Measurements from ENCODE around the gene DIRAS2. TPM values are rescaled to one million over a fixed set of nuclear protein-coding genes. Genes with fewer than 3 reads are reported as not detected.

The DIRAS2 gene
- not detected for polyA plus RNA-seq (2012; ENCODE audit: insufficient read depth, insufficient read length, low read depth)

DNA sequence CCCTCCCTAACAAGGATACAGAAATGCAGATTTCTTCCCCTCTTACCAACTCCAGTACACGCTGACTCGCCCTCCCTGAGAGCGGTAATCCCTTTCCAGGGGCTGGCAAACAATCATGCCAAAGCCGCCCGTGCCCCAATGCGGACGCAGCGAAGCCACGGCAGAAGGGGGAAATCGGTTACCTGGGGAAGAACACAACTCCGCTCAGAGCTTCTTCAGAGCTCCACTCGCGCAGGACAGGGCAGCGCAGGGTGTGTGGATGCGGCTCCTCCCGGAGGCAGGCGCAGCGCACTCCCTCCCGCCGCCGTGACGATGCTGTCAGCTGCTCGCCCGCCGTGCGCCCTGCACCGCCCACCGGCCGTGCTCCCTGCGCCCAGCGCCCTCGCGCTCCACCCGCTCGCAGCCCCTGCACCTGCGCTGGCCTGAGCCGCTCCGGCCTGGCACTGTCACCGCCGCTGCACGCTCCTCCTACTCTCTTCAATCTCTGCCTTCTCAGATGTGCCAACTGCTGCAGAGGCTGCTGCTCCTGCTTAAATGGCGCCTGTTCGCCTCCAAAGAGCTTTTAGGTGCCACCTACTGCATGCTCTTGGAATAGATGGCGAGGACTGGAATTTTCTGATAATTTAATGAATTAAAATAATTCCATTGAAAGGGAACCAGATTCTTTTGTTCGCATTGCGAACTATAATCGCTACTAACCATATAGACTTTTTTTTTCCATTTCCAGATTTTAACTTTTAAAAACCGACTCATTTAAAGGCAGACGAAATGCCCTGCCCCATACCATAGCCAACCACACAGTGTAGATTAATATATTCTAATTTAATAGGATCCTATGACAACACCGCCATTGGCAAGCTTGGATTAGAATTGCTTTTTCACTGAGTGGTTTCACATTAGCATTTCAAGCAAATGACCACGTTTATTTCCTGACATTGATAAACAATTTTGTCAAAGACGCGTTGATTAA is at the start of gene DIRAS2:
TSS of gene DIRAS2 (minus strand) at position 255 of the 970 bp plus-strand sequence. CDS start 28,997 bp downstream, outside the sequence.
- Histone ChIP-seq H3K36me3 (no peaks in the 10 kb centered on the region), H3K9me3 (no peaks in the 10 kb centered on the region), H3K4me1 (no peaks in the 10 kb centered on the region), H3K27me3 (peaks cover 8% of the 10 kb centered on the region), H3K4me3 (ENCODE audit: low read depth, low read length) (peak within 1 kb of the TSS; percentile 59)
- DNase-seq: peak; percentile 81
- TF ChIP-seq, protein P1, sequence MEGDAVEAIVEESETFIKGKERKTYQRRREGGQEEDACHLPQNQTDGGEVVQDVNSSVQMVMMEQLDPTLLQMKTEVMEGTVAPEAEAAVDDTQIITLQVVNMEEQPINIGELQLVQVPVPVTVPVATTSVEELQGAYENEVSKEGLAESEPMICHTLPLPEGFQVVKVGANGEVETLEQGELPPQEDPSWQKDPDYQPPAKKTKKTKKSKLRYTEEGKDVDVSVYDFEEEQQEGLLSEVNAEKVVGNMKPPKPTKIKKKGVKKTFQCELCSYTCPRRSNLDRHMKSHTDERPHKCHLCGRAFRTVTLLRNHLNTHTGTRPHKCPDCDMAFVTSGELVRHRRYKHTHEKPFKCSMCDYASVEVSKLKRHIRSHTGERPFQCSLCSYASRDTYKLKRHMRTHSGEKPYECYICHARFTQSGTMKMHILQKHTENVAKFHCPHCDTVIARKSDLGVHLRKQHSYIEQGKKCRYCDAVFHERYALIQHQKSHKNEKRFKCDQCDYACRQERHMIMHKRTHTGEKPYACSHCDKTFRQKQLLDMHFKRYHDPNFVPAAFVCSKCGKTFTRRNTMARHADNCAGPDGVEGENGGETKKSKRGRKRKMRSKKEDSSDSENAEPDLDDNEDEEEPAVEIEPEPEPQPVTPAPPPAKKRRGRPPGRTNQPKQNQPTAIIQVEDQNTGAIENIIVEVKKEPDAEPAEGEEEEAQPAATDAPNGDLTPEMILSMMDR (IDR thresholded peaks at IDR 0.05; ENCODE audit: low read depth, low read length): peak; percentile 66

DNA sequence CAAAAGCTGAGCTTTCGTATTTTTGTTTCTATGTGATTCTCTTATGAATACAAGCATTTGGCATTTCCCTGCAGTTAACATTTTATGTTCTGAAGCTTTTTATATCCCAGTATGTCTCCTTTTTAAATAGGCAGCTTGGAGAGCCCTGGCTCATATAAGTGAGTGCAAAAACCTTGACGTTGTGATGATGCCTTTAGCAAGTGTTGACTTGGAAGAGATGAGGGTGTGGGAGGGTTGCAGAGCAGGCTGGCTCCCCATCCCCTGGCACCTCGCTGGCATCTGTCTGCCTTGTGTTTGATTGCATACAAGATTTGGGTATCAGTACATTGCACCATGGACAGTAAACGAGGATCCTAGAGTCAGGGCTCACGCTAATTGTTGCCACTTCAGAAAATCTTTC is 42.1 kb upstream of the DIRAS2 start:
- H3K4me1 ChIP-seq: no peaks in the 10 kb centered on the region
- TF ChIP-seq, protein P1 (IDR thresholded peaks at IDR 0.05; ENCODE audit: low read depth, low read length): no peak
- no peak for DNase-seq

GRCh38 chr9:90684106-90684505 is 41.5 kb upstream of the DIRAS2 start:
- H3K4me3 ChIP-seq (ENCODE audit: low read depth, low read length): no peak overlapping the region
- TF ChIP-seq, protein P1 (IDR thresholded peaks at IDR 0.05; ENCODE audit: low read depth, low read length): no peak
- H3K9me3 ChIP-seq: no peaks in the 10 kb centered on the region
- no peaks in the 10 kb centered on the region for H3K4me1 ChIP-seq
- no peak for DNase-seq
- no peaks in the 10 kb centered on the region for H3K36me3 ChIP-seq
- H3K27me3 ChIP-seq: no peaks in the 10 kb centered on the region

More for the DNA sequence above, 42.1 kb upstream of the DIRAS2 start:
- Histone ChIP-seq H3K36me3 (no peaks in the 10 kb centered on the region), H3K4me3 (ENCODE audit: low read depth, low read length) (no peak overlapping the region), H3K9me3 (no peaks in the 10 kb centered on the region), H3K27me3 (no peaks in the 10 kb centered on the region)

DNA sequence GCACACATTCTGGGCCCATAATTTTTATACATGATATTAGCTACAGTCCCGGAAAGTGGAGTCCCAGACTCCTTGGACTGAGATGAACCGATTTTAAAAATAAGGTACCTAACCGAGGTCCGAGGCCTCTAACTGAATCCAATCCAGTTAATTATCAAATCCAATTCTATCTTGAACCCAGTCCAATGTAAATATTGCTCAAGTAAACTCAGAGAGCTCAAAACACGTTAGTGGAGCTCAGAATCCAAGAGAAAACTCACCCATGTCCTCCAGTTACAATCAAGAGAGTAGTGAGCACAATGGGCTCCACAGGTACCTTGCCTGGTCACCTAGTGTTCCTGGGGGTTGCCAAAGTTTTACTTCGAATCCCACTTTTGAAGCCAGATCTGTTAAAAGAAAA is 37.9 kb upstream of the DIRAS2 start:
- Histone ChIP-seq H3K27me3 (no peaks in the 10 kb centered on the region; the same call in 1 of the 2 replicates), H3K4me1 (no peaks in the 10 kb centered on the region), H3K9me3 (no peaks in the 10 kb centered on the region), H3K4me3 (ENCODE audit: low read depth, low read length) (no peak overlapping the region), H3K36me3 (no peaks in the 10 kb centered on the region)
- TF ChIP-seq, protein P1 (IDR thresholded peaks at IDR 0.05; ENCODE audit: low read depth, low read length): no peak
- no peak for DNase-seq

DNA sequence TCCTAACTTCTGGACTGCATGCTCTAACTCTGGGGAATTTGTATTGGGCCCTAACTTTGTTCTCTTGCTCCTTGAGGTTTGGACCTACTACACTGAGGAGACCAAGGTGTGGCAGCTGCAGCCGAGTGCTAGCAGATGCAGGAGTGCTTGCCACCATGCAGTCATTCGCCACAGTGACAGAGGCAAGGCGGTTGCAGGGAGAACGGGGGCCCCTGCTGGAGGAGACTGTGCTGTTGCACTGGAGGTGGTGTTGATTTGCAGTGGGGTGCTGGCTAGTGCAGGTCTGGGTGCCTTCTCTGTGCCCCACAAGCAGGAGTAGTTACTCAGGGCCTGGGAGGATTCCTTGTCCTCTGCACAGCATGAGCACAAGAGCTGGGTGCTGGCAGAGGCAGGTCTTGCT is 22.4 kb upstream of the DIRAS2 start:
- no peak for DNase-seq
- no peaks in the 10 kb centered on the region for H3K9me3 ChIP-seq
- TF ChIP-seq, protein P1 (IDR thresholded peaks at IDR 0.05; ENCODE audit: low read depth, low read length): no peak
- no peaks in the 10 kb centered on the region for H3K4me1 ChIP-seq
- H3K27me3 ChIP-seq: peaks cover 24% of the 10 kb centered on the region
- no peak overlapping the region for H3K4me3 ChIP-seq (ENCODE audit: low read depth, low read length)
- H3K36me3 ChIP-seq: no peaks in the 10 kb centered on the region
